NK-92 treated with Interleukin-12 subunit alpha and Interleukin-12 subunit beta, amount 100 ng/mL, for 24 hours (cell line): ENCODE results near the gene TMED8.
A peak's percentile ranks its signal among the peaks of the same experiment; 100 is the strongest.
"Not testable (repeated sequence)": the region's sequence is repeated elsewhere in the genome, so short reads cannot be mapped to it uniquely, and the experiment has no call there.

Experiments
- DNase-seq: peaks from one replicate; lab custom pipeline; 2025; lab: John Stamatoyannopoulos, UW

Gene TMED8

DNA sequence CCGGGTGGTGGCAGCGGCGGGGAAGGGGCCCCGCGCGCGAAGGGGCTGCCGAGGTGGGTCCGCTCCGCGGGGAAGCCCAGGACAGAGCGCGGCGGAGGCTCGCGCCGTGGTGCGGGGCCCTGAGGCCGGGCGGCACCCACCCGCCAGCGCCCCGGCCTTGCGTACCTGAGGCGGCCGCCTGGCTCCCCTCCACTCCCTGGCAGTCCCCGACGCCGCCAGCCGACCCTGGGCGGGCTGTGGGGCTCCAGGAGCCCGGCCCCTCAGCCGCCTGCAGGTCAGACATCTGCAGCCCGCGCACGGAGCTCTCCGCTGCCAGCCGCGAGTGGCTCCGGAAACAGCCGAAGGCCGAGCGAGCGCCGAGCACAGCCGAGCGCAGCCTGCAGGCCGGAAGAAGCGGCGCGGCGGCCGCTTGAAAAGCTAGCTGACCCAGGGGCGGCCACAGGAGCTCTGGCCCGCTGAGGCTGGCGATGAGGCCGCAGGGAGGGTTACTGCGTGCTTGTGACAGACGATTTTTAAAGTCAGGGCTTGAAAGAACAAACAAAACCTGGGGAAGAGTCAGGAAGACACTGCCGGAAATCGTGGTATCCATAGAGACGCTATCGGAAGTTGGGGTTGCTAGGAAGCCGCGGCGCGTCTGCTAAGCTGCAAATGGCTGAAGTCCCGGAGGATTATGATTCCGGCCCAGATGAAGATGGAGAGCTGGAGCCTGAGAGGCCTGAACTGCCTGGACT is at the start of gene TMED8, which contains the start of gene SAMD15:
Gene TMED8 (minus strand): TSS at position 324 of the 731 bp plus-strand sequence. CDS start 41 bp downstream, at position 283.
Gene SAMD15 (plus strand): TSS at position 609 of the 731 bp plus-strand sequence. CDS start 40 bp downstream, at position 649.
- peak; percentile 69 for DNase-seq

GRCh38 chr14:77426396-77426795 is 49.5 kb upstream of the TMED8 start:
- DNase-seq: no peak

- no peak for DNase-seq
Measured at GRCh38 chr14:77424862-77425261, 48.0 kb upstream of the TMED8 start.

DNA sequence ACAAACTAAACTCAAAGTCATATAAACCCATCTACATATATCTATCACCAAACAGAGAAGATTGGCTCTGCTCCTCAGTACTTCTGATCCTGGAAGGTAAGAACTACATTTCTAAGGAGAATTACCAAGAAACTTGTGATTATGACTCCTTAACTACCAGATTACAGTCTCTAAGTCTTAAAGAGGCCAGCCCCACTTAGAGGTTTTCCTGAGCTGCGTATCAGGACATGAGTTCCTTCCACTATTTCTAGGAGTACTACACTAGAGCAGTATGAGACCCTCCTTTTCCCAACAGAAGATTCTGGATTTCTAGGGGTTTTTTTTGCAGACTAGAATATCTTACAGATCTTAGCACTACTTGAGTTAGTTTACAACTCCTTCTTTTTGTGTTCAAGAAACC is 46.5 kb upstream of the TMED8 start, which contains the start of gene NOXRED1:
Gene NOXRED1 (minus strand): TSS at position 101 of the 400 bp plus-strand sequence. CDS start 634 bp downstream, outside the sequence.
- DNase-seq: no peak

DNA sequence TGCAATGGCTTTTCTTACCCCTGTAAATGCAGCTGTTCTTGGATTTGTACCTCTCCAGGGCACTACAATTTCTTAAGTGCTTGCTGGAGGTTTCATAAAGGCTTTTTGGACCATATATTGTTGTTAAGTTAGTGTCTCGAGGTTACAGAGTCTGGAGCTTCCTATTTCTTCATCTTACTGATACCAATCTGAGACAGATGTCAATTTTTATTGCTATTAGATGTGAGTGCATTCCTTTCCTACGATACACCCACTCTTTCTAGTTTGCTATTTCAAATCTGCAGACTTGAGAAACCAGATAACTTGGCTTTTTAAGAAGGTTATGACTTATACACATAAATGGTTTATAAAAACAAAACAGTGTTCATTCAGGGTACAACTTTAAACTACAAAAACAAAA is 44.3 kb upstream of the TMED8 start:
- no peak for DNase-seq

DNA sequence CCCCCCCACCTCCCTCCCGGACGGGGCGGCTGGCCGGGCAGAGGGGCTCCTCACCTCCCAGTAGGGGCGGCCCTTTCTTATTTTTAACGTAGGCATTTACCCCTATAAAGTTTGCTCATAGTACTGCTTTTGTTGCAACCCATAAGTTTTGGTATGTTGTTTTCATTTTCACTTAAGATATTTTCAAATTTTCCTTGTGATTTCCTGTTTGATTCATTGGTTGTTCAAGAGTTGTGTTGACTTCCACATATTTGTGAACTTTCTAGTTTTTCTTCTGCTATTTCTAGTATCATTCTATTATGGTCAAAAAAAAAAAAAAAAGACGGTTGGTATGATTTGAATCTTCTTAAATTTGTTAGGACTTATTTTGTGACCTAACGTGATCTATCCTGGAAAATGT is 39.9 kb upstream of the TMED8 start:
- DNase-seq: no peak

- not testable (repeated sequence) for DNase-seq
Measured at GRCh38 chr14:77416098-77416497, 39.2 kb upstream of the TMED8 start.

DNA sequence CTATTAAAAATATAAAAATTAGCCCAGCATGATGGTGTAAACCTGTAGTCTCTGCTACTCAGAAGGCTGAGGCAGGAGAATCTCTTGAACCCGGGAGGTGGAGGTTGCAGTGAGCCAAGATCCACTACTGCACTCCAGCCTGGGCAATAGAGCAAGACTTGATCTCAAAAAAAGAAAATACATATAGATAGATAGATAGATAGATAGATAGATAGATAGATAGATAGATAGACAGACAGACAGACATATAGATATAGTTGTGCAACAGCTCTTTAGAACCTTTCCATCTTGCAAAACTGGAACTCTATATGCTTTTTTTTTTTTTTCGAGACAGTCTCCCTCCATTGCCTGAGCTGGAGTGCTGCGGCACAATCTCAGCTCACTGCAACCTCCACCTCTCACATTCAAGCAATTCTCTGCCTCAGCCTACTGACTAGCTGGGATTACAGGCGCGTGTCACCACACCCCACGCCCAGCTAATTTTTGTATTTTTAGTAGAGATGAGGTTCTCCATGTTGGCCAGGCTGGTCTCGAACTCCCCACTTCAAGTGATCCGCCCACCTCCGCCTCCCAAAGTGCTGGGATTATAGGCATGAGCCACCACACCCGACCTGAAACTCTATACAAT is 38.6 kb upstream of the TMED8 start:
- DNase-seq: not testable (repeated sequence)

- DNase-seq: no peak
Measured at GRCh38 chr14:77409131-77409533, 32.2 kb upstream of the TMED8 start.

DNA sequence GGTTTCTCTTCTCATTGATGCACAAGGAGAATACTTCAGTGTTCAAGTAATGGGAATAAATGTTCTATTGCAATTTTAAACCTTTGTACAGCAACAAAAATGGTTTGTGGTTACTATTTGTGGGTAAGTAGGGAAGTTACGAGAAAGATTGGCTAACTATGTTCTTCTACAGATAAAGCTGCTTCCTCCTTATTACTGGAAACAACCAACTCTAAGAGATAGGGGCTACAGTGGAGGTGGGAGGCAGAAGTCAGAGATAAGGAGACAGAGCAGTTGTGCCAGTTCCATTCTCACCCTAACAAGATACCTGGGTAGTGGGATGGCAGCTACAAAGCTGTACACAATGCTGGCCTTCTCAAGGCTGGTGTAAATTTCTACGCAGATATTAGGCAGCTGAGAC is 30.3 kb upstream of the TMED8 start:
- no peak for DNase-seq

GRCh38 chr14:77406718-77407117 is 29.8 kb upstream of the TMED8 start:
- DNase-seq: no peak

DNA sequence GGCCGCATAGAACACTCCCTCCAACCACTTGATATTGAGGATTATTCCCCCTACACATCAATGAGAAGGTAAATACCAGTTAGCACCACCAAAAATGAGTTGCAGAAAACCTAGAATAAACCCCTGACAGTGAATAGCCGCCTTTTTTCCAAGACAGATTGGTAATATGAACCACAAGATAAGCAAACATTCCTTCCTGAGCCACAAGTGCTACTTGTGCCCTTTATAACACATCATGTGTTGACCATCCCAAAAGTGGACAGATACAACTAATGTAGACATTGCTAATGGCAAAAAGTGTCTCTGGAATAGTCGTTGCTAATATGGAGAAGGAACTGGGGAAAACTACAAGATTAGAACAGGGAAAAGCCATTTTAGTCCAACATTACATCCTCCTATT is 29.2 kb upstream of the TMED8 start:
- DNase-seq: no peak

DNA sequence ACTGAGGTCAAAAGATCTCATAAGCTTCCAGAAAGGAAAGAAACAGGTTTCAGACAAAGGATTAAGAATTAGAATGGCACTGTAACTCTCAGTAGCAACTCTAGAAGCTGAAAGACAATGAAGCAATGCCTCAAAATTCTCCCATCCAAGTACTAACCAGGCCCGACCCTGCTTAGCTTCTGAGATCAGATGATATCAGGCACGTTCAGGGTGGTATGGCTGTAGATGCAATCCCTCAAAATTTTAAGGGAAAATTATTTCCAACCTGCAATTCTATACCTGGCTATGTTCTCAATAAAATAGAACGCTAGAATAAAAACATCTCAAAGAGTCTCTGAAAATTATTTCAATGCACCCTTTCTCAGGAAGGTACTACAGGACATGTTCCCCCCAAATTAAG is 26.9 kb upstream of the TMED8 start:
- DNase-seq: no peak

GRCh38 chr14:77400216-77400615 is 23.3 kb upstream of the TMED8 start:
- DNase-seq: no peak

DNA sequence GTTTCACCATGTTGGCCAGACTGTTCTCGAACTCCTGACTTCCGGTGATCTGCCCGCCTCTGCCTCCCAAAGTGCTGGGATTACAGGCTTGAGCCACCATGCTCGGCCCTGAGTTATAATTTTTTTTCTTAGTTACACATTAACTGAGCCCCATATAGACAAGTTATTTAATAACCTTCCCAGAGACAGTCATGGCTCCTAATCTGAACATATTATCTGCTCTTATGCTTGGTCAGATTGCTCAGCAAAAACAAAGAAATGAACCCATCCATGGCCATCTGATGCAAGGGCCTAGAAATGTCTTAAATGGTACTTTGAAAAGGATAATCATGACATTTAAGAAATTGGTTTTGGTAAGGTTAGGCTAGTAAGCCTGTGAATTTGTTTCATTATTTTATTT is 13.3 kb upstream of the TMED8 start:
- DNase-seq: no peak

- no peak for DNase-seq
Measured at GRCh38 chr14:77378701-77379100, 1.8 kb upstream of the TMED8 start.

GRCh38 chr14:77377502-77377844 is 579 bp upstream of the TMED8 start:
- DNase-seq: no peak

DNA sequence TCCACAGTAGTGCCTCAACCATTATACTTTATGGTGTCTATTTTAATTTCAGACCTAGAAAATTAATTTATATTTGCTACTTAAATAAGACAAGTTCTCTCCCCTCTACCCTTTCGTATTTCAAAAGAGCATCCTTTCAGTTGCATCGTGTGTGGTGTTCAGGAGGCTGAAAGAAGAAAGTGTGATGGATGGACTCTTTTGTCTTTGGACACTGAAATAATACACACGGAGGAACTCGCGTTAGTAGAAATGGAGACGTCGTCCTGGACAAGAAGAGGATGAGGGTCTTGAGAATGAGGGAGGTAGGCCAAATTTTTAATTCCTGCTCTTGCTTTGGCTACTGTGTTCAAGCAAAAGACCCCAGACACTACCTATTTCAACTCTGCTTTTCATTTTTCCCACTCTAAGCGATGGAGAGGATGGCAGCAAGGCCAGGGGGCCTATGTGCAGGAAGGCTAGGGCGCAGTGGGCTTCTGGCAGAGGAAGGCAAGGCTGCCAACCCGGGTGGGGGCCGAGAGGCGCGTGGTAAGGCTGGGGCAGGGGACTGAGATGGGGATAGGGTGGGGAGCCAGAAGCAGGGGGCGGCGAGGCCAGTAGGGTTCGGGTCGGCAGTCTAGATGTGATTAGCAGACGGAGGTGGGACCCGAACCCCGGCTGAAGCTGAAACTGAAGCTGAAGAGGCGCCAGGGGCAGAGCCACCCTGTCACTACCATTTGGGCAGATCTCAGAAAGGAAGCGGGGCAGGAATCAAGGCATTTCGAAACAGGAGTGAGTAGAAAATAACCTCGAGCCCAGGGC is 722 bp downstream of the TMED8 start:
- DNase-seq: peak; percentile 35

GRCh38 chr14:77375164-77375950 is 1.5 kb downstream of the TMED8 start:
- no peak for DNase-seq

- no peak for DNase-seq
Measured at GRCh38 chr14:77372304-77372841, 4.5 kb downstream of the TMED8 start.

DNA sequence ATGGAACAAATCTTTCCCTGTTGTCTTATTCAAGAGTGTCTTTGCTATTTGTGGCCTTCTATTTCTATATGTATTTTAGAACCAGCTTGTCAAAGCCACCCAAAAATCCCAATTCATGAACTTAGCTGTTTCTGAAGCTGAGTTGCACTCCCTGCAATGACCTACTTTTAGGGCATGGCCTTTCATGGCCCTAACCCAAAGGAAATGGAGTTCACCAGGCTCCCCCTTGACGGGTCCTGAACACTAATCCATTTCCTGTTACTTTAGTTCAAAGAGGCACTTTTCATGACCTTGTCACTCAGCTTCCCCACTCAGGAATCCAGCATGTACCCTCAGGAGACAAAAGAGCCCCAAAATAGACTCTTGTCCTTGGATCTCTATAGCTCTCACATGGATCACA is 7.6 kb downstream of the TMED8 start:
- no peak for DNase-seq

DNA sequence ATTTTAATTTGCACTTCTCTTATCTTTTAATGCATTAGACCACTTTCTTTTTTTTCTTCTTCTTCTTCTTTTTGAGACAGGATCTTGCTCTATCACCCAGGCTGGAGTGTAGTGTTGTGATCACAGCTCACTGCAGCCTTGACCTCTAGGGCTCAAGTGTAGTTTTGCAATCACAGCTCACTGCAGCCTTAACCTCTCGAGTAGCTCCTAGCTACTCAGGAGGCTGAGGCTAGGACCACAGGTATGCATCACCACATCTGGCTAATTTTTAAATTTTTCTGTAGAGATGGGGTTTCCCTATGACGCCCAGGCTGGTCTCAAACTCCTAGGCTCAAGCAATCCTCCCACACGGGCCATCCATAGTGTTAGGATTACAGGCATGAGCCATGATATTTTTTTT is 12.7 kb downstream of the TMED8 start:
- no peak for DNase-seq
